ENCODE results near the gene PRELID3B.

- TF ChIP-seq CTCF (IDR thresholded peaks at IDR 0.05; ENCODE audit: insufficient read depth, low read length, poor library complexity, severe bottlenecking) = no peak
- TF ChIP-seq EZH2phosphoT487 (conservative IDR thresholded peaks at IDR 0.05; ENCODE audit: low read length) = no peak
These were observed 1.9 kb downstream of the PRELID3B start for GRCh38 chr20:59040667-59041066.
